KOPT-K1 (cell line): ENCODE data around the gene DPF3.

Source experiments
- H3K27ac ChIP-seq: fragments of 200-600 bp; sonication (generic); 2 replicates; pipeline ENCODE4 v1.5.1; 2016; ENCODE audit warnings: antibody characterized with exemption, mild to moderate bottlenecking, low read depth, low read length; ENCODE audit not compliant: poor library complexity, severe bottlenecking
- H3K36me3 ChIP-seq: fragments of 200-600 bp; sonication (generic); 2 replicates; pipeline ENCODE4 v1.5.1; 2017; ENCODE audit warnings: antibody characterized with exemption, mild to moderate bottlenecking, low read length, moderate library complexity; ENCODE audit not compliant: insufficient read depth
- H3K9me3 ChIP-seq: fragments of 200-600 bp; sonication (generic); 2 replicates; pipeline ENCODE4 v1.5.1; 2017; ENCODE audit warnings: antibody characterized with exemption, low read length, mild to moderate bottlenecking; ENCODE audit not compliant: insufficient read depth, poor library complexity, severe bottlenecking

DPF3 gene

DNA sequence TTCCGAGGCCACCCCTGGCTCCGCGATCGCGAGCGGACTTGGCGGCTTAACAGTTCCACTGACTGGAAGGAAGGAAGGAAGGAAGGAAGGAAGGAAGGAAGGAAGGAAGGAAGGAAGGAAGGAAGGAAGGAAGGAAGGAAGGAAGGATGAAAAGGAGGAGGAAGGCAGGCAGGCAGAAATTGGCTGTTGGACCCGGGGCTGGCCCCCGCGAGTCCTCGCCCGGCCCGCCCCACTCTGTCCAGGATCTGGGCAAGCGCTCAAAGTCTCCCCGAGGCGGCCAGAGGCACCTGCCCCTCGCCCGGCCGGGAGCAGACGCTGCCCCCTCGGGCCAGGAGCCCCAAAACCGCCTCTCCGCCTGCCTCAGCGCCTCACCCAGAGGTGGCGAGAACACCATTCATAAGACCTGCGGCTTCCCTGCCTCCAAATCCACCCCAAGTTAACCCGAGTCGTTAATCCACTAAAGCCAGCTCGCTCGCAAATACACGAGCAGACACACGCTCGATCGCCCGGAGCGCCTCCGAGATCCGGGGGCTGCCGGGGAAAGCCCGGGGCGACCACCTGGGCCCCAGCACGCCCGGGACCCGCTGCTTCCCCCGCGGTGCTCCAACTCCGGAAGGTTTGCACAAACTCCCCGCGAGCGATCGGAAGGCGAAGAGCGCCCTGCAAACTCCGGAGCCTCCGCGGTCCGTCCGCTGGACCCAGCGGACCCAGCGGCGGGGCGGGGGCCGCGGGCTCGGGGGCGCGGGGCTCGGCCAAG, 844 bp downstream of the DPF3 start:
- Histone ChIP-seq H3K36me3 (no peaks in the 10 kb centered on the region), H3K9me3 (no peaks in the 10 kb centered on the region), H3K27ac (peak overlapping the region; percentile 77)

DNA sequence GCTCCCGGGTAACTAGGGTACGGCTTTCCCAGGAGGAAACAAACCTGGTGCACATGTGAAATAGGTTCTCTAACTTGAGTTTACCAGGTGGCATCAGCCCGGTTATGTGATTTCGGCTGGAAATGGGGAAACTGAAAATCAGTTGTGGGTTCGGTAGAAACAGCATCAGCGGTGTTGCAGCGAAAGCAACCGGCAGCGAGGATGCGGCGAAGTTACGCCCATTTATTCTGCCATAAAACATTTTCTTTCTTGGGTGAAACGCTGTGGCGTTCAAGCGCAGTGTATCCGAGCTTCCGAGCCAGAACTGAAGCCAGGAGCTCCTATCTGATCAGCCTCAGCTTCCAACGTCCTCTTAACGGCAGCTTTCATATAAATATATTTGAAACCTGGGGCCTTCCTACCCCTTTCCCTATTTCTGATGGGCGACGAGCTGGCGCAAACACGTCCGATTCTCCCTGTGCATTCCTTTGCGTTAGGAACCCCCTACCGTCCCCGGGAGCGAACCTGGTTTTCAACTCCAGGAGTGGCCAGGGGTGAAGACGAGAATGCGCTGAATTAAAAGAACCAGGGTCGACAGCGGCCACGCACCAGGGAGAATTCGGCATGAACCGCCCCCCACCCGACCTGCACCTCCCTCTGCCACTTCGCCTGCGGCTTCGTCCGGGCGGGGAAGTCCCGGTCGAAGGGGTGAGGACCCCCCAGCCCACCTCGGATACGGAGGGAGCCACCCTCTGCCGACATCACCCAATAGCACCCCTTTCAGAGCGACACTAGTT, 1.6 kb downstream of the DPF3 start:
- Histone ChIP-seq H3K9me3 (no peaks in the 10 kb centered on the region), H3K27ac (peak overlapping the region; percentile 77), H3K36me3 (no peaks in the 10 kb centered on the region)

- Histone ChIP-seq H3K36me3 (no peaks in the 10 kb centered on the region), H3K27ac (no peak overlapping the region), H3K9me3 (no peaks in the 10 kb centered on the region)
Measured at GRCh38 chr14:72891666-72892102, 2.2 kb downstream of the DPF3 start.

- no peaks in the 10 kb centered on the region for H3K9me3 ChIP-seq
- no peak overlapping the region for H3K27ac ChIP-seq
- no peaks in the 10 kb centered on the region for H3K36me3 ChIP-seq
Measured at GRCh38 chr14:72889366-72889765, 4.5 kb downstream of the DPF3 start.

- H3K27ac ChIP-seq = no peak overlapping the region
- no peaks in the 10 kb centered on the region for H3K36me3 ChIP-seq
- no peaks in the 10 kb centered on the region for H3K9me3 ChIP-seq
Measured at GRCh38 chr14:72888636-72889201, 5.2 kb downstream of the DPF3 start.

- no peak overlapping the region for H3K27ac ChIP-seq
- H3K9me3 ChIP-seq = no peaks in the 10 kb centered on the region
- no peaks in the 10 kb centered on the region for H3K36me3 ChIP-seq
Measured at GRCh38 chr14:72888192-72888591, 5.7 kb downstream of the DPF3 start.

DNA sequence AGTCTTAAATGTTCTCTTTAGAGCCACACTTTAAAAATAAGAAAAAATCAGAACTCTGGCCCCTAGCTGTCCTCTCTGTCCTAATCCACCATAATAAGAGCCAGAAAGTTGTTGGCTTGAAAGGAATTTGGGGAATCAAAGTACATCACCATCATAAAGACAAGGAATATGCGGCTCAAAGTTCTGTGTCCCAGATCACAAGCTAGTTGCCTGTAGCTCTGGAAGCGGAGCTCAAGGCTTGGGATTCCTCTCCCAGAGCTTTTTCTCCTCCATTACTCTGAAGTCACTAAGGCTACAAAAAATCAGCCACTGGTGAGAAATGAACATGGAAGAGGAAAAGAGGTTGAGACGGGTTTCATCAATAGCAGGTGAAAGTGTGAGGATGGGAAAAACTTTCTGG, 6.4 kb downstream of the DPF3 start:
- Histone ChIP-seq H3K36me3 (peaks cover 5% of the 10 kb centered on the region; the same call in 1 of the 2 replicates), H3K9me3 (no peaks in the 10 kb centered on the region), H3K27ac (no peak overlapping the region)

GRCh38 chr14:72884386-72884785, 9.5 kb downstream of the DPF3 start:
- Histone ChIP-seq H3K9me3 (no peaks in the 10 kb centered on the region), H3K36me3 (peaks cover 9% of the 10 kb centered on the region; the same call in 1 of the 2 replicates), H3K27ac (no peak overlapping the region)

- Histone ChIP-seq H3K9me3 (no peaks in the 10 kb centered on the region), H3K36me3 (peaks cover 9% of the 10 kb centered on the region; the same call in 1 of the 2 replicates), H3K27ac (peak overlapping the region; percentile 11)
Measured at GRCh38 chr14:72883961-72884360, 9.9 kb downstream of the DPF3 start.

DNA sequence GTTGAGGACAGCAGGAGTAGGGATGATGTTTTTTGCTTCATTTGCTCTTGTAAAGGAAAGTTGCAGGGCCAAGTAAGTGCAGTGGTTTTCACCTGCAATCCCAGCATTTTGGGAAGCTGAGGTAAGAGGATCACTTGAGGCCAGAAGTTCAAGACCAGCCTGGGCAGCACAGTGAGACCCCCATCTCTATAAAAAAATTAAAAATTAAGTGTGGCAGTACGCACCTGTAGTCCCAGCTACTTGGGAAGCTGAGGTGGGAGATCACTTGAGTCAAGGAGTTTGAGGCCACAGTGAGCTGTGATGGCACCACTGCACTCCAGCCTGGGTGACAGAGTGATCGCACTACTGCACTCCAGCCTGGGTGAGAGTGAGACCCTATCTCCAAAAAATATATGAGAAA, 10.8 kb downstream of the DPF3 start:
- peaks cover 9% of the 10 kb centered on the region for H3K36me3 ChIP-seq
- no peaks in the 10 kb centered on the region for H3K9me3 ChIP-seq
- H3K27ac ChIP-seq = no peak overlapping the region

- H3K9me3 ChIP-seq = no peaks in the 10 kb centered on the region
- no peak overlapping the region for H3K27ac ChIP-seq
- H3K36me3 ChIP-seq = peaks cover 9% of the 10 kb centered on the region
Measured at GRCh38 chr14:72882463-72882862, 11.4 kb downstream of the DPF3 start.

DNA sequence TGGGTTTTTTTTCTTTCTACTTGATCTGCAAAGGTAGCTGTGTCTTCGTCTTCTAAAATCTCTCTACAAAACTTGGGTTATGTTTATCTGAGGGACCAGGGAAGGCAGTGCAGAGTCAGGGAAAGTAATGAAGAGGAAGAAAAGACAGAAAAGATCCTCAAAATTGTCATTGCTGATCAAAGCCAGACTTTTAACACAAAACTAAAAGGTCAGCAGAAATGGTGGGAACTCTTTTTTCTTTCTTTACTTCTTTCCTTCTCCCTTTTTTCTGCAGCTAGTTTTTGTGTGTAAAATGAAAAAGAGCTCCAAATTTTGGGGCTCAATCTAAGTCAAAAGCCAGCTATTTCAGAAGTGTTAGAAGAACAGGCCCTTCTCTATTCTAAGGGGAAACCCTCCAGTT, 11.9 kb downstream of the DPF3 start:
- Histone ChIP-seq H3K27ac (no peak overlapping the region), H3K36me3 (peaks cover 9% of the 10 kb centered on the region), H3K9me3 (no peaks in the 10 kb centered on the region)

DNA sequence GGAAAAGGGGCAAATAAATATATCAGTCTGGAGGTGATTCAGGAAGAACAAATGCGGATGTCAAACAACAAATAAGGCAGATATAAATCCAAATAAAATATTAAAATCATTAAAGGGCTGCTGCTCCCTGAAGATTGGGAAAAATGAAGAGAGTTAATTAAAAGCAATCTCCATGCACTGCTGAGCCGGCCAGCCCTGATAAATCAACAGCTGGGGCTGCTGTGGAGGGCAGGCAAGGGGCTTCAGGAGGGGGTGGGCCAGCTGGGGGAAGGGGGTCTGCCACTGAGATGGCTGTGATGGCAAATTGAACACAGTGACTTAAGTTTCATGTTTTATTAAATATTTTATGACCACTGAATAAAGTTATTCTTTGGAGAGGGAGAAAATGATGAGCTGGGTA, 12.4 kb downstream of the DPF3 start:
- Histone ChIP-seq H3K36me3 (peaks cover 9% of the 10 kb centered on the region), H3K27ac (peak overlapping the region; percentile 17), H3K9me3 (no peaks in the 10 kb centered on the region)

DNA sequence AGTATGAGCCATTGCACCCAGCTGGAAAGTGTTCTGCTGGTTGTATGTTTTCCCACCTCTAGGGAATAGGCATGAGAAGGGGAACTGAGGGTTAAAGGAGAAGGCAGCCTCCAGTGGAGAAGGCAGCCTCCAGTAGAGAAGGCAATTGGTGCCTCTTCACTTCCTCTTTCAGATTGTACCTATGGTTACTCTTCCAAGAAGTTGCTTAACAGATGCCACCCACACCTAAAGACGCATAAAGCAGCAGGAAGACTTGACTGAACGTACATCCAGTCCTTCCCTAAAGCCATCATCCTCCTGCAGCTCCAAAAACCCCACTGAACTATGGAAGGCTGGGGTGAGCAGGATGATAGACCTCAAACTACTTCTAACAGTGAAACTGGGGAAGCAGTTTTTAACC, 13.1 kb downstream of the DPF3 start:
- peaks cover 9% of the 10 kb centered on the region for H3K36me3 ChIP-seq
- peak overlapping the region; percentile 17 for H3K27ac ChIP-seq
- no peaks in the 10 kb centered on the region for H3K9me3 ChIP-seq

- Histone ChIP-seq H3K36me3 (peaks cover 9% of the 10 kb centered on the region), H3K27ac (peak overlapping the region; percentile 17), H3K9me3 (no peaks in the 10 kb centered on the region)
Measured at GRCh38 chr14:72880164-72880563, 13.7 kb downstream of the DPF3 start.
